Lung microvascular endothelial cell (primary cell): ENCODE results near the gene HMCN2. TPM values are rescaled to one million over a fixed set of nuclear protein-coding genes. Genes with fewer than 3 reads are reported as not detected.
A peak's percentile ranks its signal among the peaks of the same experiment; 100 is the strongest.

Source experiments
- DNase-seq, 2 donors: peaks; one replicate each; pipeline versions ENCODE4 v3.0.0 to v3.0.0-alpha.2; 2010; ENCODE audit warnings: low read depth in 2 of 2
- total RNA-seq: library from RNA; depleted of rRNA; stranded (reverse); fragments of >200 nt; gene quantifications from 2 replicates; pipeline ENCODE4 v1.2.1, GENCODE V29; 2014

The HMCN2 gene
- total RNA-seq, 1 donor from 2014 or later, result under 0.01 TPM

DNA sequence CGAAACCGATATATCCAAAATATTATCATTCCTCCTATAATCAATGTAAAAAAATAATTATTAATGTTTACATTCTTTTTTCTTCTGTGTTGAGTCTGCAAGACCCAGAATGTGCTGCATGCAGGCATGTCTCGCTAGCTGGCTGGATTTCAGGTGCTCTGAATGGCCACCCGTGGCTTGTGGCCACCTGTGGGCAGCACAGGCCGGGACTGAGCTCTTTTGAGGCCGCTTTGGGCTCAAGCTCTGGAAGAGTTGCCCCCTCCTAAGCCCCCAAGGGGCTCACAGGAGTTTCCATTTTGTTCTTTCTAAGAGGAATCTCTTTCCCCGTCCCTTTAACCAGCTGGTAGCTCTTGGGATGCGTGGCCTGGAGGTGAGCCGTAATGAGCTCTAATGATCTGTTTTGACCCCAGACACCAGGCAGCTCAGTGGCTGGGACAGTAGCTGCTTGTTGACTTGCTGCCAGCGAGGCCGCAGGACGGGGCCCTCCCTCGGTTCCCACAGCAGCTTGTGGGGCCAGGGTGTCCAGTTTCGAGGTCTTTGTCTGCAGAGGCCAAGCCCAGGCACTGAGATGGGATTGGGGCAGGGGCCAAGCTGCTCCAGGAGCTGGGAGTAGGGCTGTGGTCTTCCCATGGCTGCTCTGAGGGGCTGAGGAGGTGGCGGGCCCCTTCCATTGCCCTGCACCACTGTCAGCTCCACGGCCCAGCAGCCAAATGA lies 200.0 kb downstream of the HMCN2 start:
- no peak for DNase-seq

DNA sequence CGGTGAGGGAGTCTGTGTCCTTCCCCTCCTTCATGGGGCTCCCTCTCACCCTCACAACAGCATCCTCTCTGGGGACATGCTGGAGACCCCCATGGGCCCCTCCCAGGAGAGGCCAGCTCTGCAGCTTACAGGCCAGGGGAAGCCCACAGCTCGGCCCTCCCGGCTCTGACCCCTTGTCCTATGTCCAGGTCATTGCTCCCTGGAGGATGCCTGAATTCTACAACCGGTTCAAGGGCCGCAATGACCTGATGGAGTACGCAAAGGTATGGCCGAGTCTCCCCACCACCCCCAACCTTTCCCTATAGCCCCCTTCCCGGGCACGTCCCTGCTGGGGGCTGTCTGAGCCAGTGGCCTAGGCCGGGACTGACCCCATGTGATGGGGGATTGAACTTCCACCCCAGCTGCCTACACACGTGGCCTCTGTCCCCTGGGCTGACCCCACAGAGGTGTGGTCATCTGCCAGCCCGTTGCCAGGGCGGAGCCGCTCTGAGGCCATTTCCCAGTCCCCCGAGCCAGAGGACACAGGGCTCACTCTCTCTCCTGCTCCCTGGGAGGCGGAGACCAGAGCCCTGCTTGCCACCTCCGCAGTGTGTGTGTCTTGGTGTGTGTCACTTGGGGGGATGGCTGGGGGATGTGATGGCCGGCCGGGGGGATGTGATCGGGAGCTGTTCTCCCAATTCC lies 201.1 kb downstream of the HMCN2 start:
- DNase-seq, result no peak

DNA sequence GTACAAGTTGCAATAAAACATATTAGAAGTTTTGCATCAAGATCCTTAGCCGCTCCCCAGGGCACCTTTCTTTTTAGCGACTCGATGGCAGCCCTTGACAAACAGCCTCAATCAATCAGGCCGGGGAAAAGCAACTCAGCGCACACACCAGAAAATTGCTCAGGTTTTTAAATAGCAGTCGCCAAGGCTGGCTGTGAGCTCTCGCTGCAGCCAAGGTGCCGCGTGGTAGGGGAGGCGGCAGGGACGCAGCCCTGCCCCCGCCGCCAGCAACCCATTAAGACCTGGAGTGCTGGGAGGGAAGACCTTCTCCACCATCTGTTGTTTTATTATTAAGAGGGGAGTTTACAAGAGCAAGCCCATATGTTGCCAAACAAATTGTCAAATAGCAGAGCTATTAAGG lies 201.8 kb downstream of the HMCN2 start:
- DNase-seq, result no peak

GRCh38 chr9:130468566-130468965 lies 203.0 kb downstream of the HMCN2 start:
- DNase-seq, result no peak

GRCh38 chr9:130470269-130470668 lies 204.7 kb downstream of the HMCN2 start:
- DNase-seq, result no peak

DNA sequence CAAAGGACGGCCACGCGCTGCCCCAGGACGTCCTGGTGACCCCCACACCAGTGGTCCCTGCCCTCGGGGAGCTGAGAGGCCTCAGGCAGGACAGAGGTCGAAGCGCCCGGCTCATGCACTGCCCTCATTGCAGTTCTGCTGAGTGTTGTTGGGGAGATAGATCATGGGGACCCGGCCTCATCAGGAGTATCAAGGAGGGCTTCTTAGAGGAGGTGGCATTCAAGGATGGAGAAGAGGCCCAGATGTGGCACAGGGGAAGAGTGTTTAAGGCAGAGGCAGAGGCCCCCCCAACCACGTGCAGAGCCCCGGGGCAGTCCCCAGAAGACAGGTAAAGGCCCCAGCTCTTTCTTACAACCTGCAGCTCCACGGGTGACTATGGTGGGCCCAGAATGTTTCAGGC lies 205.4 kb downstream of the HMCN2 start:
- DNase-seq, result no peak

GRCh38 chr9:130471411-130472183 lies 206.0 kb downstream of the HMCN2 start:
- no peak for DNase-seq

DNA sequence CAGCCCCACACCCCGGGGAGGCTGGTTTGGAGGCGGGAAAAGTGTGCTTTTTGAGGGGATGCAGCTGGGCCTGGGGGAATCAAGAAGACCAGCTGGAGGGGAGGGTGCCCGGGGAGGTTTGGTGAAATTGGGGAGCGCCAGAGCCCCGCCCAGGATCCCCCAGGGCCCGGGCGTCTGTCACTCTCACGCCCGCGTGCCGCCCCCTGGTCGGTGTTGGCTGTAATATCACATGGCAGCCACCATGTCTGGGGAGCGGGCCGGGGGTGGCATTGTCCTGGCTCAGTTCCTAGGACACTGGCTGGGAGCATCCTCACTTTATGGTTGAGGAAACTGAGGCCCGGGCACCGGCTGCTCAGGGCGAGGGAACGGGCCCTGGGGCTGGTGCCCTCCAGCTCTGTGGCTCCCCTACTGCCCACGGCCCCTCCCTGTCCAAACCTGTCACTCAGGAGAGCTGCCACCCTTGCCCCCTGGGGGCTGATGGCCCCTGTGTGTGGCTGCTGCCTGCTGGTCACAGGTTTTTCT lies 206.7 kb downstream of the HMCN2 start:
- no peak for DNase-seq

GRCh38 chr9:130473009-130473408 lies 207.4 kb downstream of the HMCN2 start:
- no peak for DNase-seq

- DNase-seq, result no peak
Measured at GRCh38 chr9:130473566-130473965, 208.0 kb downstream of the HMCN2 start.

DNA sequence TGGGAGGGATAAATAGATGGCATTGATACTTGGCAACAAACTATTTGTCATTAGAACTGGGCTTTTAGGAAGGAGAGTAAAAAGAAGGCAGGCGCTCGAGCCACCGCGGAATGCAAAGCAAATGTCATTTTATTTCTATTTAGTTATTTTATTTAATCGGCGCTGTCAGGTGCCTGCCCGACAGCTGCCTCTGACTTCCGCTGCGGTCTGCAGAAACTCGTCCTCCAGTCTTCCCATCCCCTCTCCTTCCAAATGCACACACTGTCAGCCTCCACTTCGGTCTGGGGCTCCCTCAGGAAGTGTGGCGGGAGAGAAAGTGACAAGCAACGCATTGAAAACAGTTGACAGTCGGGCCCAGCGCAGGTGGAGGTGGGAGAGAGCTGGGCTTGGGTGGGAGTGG lies 208.5 kb downstream of the HMCN2 start:
- no peak for DNase-seq

DNA sequence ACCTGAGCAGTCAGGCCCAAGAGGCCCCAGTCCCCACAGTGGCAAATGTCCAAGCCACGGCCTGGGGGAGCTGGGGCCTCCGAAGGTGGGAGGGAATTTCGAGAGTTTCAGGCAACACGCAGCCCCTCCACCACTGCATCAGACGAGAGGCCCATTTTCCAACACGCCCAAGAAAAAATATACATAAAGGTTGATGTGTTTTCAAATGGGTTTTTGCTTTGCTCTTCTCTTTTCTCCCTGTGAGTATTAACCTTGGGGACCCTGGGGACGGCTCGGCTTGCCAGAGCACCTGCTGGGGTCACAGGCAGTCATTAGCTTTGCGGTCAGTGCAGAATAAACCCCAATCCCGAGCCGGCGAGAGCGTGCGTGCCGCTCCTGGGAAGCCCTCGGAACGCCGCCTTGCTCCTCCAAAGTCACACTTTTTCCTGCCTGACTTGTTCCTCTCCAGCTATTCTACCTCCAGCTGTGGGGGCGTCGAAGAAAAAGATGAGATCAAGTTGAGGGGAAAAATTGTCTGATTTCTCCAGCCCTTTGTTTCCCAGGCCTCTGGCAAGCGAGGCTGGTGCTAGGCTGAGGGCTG lies 210.7 kb downstream of the HMCN2 start:
- no peak for DNase-seq

DNA sequence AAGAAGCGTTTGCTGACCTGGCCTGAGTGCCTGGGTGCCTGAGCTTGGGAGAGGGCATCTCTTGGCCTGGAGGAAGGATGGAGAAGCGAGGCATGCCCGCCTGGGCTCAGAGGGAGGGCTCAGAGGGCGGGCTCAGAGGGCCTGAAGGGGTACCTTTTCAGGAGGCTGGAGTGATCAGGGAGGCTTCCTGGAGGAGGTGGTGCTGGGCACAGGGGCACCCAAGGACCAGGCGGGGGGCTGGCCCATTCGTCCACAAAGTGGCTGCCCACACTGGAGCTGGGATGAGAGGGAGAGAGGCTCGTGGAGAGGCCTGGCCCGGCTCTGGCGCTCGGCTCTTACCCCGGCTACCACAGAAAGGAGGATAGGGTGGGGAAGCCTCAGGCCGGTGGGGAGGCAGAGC lies 212.0 kb downstream of the HMCN2 start:
- no peak for DNase-seq

DNA sequence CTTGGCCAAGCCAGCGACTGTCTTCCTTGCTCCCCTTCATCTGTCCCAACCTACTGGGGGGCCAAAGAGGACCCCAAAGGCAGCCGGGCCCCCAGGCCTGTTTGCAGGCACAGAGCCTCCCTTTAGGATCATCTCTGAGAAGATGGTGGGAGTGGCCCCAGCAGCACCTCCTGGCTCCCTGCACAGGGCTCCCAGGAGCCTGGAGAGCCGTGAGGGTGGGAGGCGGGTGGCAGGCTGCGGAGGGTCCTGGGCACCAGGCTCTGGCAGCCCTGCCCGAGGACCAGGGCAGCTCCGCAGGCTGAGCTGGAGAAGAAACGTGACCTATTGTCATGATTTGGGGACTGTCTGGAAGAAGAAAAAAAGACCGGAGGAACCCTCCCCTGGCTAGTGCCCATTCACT lies 212.6 kb downstream of the HMCN2 start:
- DNase-seq, result no peak

DNA sequence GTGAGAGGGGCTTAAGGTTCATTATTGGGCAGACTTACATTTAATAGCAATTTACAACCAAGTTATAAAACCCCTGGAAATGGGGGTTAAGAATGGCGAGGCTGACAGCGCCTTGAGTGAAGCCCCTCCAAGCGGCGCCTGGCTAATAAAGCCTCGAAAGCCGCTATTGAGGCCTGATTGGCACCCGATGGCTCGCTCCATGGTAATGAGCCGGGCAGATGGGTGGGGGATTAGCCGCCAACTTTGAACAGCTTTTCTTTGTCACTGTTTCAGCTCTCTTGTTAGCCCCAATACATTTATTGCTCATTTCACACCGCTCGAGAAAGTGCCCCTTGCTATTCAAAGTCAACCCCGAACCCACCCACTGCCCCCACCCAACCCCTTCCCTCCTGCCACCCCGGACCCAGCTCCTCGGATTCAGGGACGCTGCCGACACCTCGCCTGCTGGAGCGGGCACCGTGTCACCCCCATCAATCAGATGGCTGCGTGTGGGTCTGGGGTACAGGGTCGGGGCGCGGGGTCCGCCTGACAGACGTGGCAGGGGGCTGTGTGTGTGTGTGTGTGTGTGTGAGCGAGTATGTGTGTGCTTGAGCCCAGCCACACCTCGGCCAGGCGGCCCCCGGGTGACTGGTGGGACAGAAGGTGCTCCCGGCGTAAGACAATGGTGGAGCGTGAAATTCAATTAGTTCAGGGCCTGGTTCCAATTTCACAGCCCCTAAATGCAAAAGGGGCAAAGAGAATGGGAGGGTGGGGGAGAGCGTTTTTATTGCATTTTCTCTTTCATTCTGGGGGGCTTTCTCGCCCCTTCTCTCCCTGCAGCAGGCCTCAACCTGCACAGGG lies 213.4 kb downstream of the HMCN2 start:
- DNase-seq, result no peak

DNA sequence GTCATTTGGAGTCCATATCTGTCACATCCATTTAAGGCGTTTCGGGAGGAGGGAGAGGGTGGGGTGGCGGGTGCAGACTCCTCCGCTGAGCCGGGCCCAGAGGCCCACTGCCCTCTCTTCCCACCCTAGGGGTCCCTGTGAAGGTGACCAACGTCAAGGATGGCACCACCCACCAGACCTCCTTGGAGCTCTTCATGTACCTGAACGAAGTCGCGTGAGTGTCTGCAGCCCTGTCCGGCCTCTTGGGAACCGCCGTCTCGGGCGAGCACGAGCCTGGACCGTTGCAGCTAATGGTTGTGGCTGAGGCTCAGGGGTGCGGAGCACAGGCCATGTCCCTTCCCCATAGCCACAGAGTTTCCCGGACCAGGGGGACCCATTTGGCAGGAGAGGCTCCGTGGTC lies 214.0 kb downstream of the HMCN2 start:
- DNase-seq, result no peak

- DNase-seq, result peak in 1 of 2 donors; percentile 20
Measured at GRCh38 chr9:130480673-130481072, 215.1 kb downstream of the HMCN2 start.

DNA sequence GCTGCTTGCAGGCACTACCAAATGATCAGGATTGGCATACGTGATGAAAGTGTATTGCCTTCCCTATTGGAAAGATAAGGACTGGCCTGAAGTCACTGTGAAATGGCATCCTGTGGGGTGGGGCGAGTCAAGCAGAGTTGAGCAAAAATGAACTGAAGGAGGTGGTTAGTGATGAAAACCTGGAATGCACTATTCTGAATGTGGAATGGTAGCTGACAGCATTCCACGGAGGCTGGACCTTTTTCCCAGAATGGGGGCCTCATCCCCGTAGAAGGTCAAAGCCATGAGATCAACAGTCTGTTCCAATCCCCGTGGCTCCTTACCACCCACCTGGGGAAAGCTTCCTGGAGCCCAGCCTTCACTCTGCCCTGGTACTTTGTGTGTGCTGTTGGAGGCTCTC lies 216.9 kb downstream of the HMCN2 start:
- DNase-seq, result no peak

DNA sequence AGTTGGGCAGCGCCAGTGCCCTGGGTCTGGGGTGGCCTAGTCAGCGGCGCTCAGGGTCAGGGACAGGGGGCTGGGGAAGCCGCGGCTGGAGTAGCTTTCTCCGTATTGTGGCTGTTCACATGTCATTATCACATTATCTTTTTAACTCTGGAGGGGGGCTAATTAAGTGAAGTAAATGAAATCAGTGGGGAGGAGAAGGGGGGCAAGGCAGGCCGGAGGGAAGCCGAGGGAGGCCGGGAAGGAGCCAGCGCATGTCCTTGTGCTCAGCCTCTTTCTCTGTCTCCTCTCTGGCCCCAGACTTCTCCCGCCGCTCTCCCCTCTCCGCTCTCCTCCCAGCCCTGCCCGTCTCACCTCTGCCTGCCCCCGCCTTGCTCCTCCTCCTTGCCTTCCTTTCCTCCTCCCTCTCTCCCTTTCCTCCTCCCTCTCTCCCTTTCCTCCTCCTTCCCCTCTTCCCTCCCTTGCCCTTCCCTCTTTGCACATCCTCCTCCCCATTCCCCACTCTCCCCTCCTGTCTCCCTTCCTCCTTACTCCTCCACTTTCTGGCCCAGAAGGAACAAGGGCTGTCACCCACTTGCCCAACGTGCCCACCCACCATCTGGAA lies 217.9 kb downstream of the HMCN2 start:
- no peak for DNase-seq
